NCI-H524 (cell line): ENCODE results near the gene KITLG.
"Not testable (repeated sequence)": the region's sequence is repeated elsewhere in the genome, so short reads cannot be mapped to it uniquely, and the experiment has no call there.

Experiments used
- DNase-seq, 2 experiments: peaks; one replicate each; lab custom pipeline; 2025; lab: John Stamatoyannopoulos, UW

KITLG gene

GRCh38 chr12:88493636-88494035 lies 86.6 kb downstream of the KITLG start:
- no peak for DNase-seq

- DNase-seq, result no peak
Measured at GRCh38 chr12:88490425-88490824, 89.8 kb downstream of the KITLG start.

DNA sequence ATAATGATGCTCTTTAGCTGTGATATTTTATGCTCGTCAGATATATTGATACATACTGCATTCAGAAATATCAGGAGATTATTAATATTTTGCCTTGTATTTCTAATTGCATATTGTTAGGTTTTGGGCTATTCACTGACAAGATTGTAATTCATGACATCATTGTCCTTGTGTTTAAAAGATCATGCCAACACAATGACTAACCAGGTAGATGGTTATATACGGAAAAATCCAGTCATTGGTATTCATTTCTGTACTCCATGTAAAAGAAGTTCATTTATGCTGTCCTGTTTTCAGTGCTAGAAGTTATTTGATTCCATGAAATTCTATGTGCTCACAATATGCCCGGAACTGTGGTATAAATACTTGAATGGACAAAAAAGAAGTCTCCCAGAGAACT lies 107.5 kb downstream of the KITLG start:
- no peak for DNase-seq

GRCh38 chr12:88472248-88472647 lies 108.0 kb downstream of the KITLG start:
- no peak for DNase-seq

DNA sequence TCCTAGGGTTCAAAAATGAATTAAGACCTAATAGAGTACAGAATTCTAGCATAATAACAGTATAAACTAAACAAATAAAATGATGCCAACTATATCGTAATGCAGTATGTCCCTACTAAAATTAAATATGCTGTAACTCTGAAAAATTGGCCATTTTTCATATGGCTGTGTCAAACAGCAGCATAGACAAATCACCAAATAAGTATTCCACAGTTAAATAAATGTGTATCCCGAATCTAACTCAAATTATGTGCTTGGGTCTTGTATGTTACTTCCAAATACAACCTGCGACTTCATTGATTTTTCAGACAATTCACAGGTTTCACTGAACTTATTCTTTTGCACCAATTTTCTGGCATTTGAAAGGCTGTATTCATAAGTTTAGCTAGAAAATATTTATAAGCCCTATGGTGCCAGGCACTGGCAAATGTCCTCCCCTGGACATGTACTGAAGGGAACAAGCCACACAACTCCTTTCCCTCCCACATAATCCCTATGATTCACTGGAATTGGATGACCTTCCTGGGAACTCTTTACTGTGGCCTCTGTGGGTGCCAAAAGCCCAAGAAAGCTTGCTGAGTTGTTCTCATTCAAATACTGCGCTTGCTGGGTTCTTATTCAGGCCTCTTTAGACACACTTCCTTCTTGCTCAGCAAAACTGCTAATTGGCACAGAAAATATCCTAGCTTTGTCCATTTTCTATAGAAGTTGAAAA lies 108.8 kb downstream of the KITLG start:
- no peak for DNase-seq

- DNase-seq, result no peak
Measured at GRCh38 chr12:88469154-88469553, 111.1 kb downstream of the KITLG start.

- no peak for DNase-seq
Measured at GRCh38 chr12:88468581-88468980, 111.7 kb downstream of the KITLG start.

- DNase-seq, result not testable (repeated sequence)
Measured at GRCh38 chr12:88466708-88467107, 113.6 kb downstream of the KITLG start.

GRCh38 chr12:88458327-88458726 lies 121.9 kb downstream of the KITLG start:
- no peak for DNase-seq

DNA sequence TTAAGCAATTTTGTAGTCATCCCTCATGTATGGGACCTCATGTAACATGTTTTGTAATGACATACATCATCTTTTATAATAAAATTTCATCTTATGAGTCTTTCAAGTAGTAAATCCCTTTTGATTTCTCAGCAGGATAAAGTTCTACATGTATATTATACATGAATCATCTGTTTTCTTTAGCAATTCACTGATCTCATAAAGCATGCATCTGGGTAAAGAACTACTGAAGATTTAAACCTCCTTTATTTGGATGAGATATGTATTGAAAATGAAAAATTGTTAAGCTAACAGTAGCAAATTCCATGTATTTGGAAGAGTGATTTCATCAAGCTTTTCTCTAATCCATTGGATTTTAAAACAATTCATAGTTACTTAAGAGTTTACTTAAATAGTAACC lies 126.9 kb downstream of the KITLG start:
- no peak for DNase-seq

DNA sequence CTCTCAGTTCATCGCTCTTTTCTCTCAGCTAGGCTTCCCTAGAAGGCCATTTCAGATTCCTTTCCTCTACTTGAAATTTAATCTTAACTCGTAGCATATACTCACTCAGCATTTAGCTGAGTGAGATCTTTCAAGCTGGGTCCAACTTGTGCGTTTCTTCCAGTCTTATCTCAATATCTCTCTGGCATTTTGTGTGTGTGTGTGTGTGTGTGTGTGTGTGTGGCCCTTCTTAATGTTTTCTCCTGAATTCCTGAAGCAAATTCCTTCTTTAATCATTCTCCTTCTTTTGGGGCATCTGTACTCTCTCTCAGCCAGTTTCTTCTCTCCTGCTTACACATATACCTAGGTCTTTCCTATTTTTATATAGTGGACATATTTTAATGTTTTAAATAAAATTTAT lies 129.1 kb downstream of the KITLG start:
- DNase-seq, result no peak

- DNase-seq, result no peak
Measured at GRCh38 chr12:88450136-88450535, 130.1 kb downstream of the KITLG start.

DNA sequence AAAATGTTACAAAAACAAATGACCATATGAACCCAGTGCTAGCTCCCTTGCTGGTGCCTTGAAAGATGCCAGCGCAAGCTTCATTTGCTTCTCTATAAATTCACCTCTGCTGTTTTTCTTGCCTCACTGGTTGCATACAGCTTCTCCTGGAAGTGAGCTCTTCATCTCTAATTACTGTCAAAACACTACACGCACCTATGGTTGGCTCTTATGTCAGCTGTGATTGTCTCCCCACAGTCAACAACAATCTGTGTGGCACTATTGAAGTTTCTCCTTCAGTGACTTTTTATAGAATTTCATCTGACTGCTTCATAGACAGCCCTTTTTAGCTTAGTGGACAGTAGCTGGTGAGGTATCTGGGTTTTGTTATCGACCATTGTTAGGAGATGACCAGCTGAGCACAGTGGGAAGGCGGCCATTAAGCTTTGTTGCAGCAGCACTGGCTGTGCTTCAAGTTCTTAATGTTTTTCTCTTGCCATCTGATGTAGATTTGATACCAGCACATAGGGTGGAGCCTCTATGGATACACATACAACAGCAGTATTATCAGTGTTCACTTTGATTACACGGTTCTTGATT lies 131.8 kb downstream of the KITLG start:
- DNase-seq, result no peak

GRCh38 chr12:88445705-88446394 lies 134.4 kb downstream of the KITLG start:
- no peak for DNase-seq

- no peak for DNase-seq
Measured at GRCh38 chr12:88444481-88444880, 135.8 kb downstream of the KITLG start.
